ENCODE results near the gene STAB1.

STAB1 gene

GRCh38 chr3:52536369-52537164 lies 41.4 kb downstream of the STAB1 start, which contains the start of gene UQCC5:
UQCC5 (plus strand) TSS chr3:52536605; CDS start chr3:52536756, 151 bp downstream.
- DNase-seq: peak; percentile 99 to 100 (median 100)

- no peak for DNase-seq
Measured at GRCh38 chr3:52537165-52537620, 42.1 kb downstream of the STAB1 start.

GRCh38 chr3:52537726-52538421 lies 42.7 kb downstream of the STAB1 start:
- DNase-seq: no peak

- DNase-seq: no peak
Measured at GRCh38 chr3:52539010-52539653, 44.0 kb downstream of the STAB1 start.

- DNase-seq: no peak
Measured at GRCh38 chr3:52541050-52541449, 45.9 kb downstream of the STAB1 start.

- DNase-seq: no peak
Measured at GRCh38 chr3:52544937-52545336, 49.8 kb downstream of the STAB1 start.

DNA sequence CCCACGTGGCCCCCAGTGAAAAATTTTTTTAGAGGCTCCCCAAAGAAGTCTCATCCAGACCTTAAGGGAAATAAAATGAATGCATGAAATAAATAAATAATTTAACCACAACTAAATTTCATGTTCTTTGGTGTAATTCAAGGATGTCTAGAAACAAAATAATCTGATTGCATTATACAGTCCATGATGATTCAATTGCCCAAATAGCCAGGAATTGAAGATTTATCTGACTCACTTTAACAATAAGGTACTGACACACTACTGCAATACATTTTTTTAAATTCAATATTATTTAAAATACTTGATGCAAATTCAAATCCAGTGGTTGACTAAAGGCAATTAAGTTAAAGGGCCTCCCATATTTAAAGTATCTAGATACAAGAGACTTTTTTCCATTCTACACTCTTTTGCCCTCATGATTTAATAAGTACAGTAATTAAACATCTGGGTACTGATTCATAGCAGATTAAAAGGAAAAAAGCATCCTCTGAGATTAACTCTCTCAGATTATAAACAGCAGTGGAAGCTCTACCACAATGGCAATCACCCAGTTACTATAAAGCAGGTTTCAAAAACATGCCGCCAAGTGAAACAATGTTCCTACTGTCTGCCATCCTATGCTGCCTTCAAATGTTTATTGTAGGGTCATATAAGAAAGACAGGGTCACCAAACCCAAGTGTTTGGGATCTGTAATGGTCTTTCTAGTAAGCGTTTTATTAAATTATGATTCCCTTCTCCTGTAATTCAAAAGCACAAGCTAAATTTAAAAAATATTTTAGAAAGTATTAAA lies 51.2 kb downstream of the STAB1 start:
- no peak for DNase-seq

DNA sequence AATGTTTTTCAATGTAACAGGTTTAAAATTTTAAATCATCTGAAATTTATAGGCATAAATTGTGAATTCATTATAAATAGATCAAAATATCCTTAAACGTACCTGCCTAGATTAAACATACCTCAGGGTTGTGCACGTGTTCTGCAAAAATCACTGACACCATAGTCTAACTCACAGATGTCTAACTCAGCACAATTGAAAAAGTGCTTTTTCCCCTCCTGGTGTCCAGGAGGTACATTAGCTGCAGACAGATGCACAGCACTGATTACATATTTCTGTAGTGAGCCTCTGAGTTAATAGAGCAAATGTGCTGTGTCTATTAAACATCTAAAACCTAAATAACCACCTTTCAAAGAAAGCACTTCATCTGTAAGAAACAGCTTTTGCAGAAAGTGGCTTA lies 52.0 kb downstream of the STAB1 start:
- DNase-seq: no peak

GRCh38 chr3:52551118-52551517 lies 56.0 kb downstream of the STAB1 start:
- no peak for DNase-seq

- peak in 2 of 4 experiments; percentile 24 to 36 for DNase-seq
Measured at GRCh38 chr3:52552089-52552488, 57.0 kb downstream of the STAB1 start.

DNA sequence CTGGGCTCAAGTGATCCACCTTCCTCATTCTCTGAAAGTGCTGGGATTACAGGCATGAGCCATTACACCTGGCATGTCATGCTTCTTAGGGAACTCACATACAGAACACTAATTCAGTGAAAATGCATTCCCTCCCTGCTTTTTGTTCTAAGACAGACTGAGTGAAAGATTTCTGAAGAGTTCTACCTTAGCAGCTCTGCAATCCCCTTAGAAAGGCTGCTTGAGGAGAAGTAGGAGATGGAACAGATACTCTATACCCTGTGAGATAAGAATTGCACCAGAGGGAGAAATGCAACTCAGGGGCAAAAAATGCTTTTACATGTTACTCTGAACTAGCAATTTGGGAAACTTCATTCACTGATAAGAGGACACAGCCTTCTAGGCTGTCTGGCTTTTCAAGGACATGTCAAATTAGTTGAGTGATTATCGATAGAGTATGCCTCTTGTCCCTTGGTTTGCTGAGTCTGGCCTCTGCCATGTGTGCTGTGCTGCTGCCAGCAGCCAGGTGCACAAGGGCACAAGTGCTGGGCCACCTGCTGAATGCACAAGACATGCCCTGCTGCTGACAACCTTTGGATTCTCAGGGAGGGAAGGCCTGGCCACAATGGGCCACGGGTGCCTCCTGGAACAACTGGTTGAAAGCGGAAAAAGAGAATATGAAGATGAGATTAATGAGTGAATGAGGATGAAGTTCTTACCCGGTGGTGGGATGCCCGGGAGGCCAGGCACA lies 59.1 kb downstream of the STAB1 start:
- DNase-seq: no peak

DNA sequence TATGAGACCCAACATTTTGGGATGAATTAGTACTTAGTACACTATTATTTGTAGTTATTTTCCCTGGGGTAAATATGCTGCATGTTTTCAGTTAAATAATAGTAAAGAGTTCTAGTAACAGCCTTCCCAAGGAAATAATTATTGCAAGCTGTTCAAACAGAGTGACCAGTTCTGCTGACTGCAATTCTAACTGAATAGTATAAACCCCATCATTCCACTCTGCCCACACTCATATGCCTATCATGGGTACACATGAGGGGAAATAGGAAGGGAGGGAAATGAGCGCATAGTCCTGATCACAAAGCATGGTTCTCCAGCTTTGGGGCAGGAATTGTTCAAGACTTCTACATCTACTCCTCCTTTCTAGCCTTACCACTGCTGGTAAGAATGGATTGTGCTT lies 59.9 kb downstream of the STAB1 start:
- DNase-seq: no peak

- no peak for DNase-seq
Measured at GRCh38 chr3:52557011-52557960, 62.1 kb downstream of the STAB1 start.

- DNase-seq: no peak
Measured at GRCh38 chr3:52558436-52558835, 63.3 kb downstream of the STAB1 start.

- no peak for DNase-seq
Measured at GRCh38 chr3:52561028-52561747, 66.0 kb downstream of the STAB1 start.

DNA sequence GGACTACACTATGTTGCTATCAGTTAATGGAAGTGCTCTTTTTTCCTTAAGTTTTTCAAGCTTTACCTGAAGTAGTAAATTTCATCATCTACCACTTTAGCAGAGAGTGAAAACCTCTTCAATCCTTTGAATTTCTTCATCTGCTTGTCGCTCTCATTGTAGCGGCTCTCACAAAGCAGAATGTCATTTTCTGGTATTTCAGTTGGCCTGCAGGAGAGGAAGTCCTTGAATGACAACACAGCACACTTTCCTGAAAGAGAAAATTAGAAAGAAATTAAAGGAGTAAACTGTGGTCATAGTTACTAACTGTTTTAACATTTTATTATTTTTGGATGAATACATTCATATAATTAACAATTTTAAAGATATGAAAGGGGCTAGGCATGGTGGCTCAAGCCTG lies 68.8 kb downstream of the STAB1 start:
- no peak for DNase-seq

DNA sequence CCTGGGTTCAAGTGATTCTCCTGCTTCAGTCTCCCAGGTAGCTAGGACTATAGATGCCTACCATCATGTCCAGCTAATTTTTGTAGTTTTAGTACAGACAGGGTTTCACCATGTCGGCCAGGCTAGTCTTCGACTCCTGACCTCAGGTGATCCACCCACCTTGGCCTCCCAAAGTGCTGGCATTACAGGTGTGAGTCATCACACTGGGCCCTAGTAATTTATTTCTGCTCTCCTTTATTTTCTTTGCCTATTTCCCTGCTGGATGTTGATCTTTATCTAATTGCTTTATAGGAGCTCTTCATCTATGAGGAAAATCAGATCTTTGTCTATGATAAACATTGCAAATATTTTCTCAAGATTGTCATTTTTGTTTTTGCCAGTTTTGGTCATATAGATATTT lies 72.9 kb downstream of the STAB1 start:
- no peak for DNase-seq

DNA sequence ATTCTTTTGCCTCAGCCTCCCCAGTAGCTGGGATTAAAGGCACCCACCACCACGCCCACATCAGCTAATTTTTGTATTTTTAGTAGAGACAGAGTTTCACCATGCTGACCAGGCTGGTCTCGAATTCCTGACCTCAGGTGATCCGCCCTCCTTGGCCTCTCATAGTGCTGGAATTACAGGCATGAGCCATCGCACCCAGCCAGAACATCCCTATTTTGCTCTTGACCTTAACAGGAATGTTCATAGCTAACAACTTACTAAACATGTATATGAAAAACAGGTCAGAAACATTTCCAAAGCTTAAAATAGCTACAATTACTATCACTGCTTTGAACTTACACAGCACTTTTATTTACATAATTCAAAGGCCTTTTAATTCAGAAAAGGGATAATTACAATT lies 74.9 kb downstream of the STAB1 start:
- DNase-seq: no peak

GRCh38 chr3:52572221-52572620 lies 77.1 kb downstream of the STAB1 start:
- DNase-seq: no peak

All from suppressor macrophage (primary cell).